HG03571 (cell line): Measurements from ENCODE around the gene ZP3.
"Not testable (repeated sequence)": the region's sequence is repeated elsewhere in the genome, so short reads cannot be mapped to it uniquely, and the experiment has no call there.

Source experiments
- ATAC-seq: cut with Tn5 transposase; IDR thresholded peaks from one replicate; pipeline ENCODE4 v1.9.1; 2021; ENCODE audit not compliant: unreplicated experiment

ZP3 gene

DNA sequence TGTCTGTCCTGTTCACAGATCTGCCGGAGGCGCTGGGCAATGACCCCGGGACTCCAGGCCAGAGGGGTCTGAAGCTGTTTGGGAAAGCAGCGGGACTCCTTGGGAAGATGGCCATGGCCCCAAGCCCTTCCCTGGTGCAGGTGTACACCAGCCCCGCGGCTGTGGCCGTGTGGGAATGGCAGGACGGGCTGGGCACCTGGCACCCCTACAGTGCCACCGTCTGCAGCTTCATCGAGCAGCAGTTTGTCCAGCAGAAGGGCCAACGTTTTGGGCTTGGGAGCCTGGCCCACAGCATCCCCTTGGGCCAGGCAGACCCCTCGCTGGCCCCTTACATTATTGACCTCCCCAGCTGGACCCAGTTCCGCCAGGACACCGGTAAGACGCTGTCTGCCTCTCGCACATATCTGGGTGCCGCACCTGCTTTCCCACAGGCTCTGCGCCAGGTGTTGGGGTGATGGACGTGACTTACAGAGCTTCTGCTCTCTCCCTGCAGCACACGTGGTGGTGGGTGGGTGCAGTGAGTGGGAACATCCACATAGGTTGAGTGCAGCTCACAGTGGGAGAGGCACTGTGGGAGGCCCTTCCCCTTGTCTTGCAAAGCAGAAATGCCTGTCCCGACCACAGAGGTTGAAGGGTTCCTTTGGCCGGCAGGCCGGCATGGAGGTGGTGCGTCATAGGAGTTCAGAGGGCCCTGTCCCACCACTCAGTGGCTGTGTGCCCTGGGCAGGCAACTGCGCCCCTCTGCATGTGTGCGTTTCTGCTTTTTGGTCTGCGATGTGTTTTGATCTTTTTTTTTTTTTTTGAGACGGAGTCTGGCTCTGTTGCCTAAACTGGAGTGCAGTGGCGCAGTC lies 55.9 kb downstream of the ZP3 start:
- ATAC-seq: not testable (repeated sequence)

DNA sequence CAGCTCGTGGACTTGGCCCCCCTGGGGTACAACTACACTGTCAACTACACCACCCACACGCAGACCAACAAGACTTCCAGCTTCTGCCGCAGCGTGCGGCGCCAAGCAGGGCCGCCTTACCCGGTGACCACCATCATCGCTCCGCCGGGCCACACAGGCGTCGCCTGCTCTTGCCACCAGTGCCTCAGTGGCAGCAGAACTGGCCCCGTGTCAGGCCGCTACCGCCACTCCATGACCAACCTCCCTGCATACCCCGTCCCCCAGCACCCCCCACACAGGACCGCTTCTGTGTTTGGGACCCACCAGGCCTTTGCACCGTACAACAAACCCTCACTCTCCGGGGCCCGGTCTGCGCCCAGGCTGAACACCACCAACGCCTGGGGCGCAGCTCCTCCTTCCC lies 57.9 kb downstream of the ZP3 start:
- ATAC-seq: not testable (repeated sequence)

DNA sequence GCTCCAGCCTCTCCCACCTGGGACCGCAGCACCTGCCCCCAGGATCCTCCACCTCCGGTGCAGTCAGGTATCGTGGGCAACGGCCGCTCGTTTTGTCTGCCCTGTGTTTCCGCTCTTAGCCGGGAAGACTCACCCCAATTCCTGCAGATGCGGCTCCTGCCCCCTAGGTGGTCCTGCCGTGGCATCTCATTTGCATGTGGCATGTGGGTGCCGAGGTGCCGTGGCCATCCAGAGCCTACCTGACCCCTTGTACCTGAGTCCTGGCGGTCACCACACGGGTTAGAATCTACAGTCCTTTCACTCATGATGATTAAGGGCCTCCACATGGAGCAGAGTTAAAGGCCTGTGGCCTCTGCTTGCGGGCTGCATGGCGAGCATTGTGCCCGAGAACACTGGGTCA lies 58.3 kb downstream of the ZP3 start:
- not testable (repeated sequence) for ATAC-seq

DNA sequence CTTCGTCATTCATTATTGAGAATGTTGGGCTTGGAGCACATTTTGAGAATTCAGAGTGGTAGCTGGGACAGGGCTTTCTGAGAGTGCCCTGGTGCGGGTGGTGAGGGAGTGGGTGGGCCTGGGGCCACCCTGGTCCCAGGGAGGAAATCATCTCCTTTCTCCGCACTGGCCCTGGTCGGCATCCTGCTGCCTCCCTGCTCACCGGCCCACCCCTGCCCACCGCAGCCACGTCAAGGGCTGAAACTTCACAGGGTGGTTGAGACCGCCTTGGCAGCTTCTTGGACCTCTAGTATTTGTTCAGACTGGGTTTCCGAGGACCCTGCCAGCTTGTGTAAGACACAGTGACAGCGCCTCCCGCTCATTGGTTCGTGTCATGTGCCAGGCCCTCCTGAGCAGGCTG lies 59.7 kb downstream of the ZP3 start:
- not testable (repeated sequence) for ATAC-seq

DNA sequence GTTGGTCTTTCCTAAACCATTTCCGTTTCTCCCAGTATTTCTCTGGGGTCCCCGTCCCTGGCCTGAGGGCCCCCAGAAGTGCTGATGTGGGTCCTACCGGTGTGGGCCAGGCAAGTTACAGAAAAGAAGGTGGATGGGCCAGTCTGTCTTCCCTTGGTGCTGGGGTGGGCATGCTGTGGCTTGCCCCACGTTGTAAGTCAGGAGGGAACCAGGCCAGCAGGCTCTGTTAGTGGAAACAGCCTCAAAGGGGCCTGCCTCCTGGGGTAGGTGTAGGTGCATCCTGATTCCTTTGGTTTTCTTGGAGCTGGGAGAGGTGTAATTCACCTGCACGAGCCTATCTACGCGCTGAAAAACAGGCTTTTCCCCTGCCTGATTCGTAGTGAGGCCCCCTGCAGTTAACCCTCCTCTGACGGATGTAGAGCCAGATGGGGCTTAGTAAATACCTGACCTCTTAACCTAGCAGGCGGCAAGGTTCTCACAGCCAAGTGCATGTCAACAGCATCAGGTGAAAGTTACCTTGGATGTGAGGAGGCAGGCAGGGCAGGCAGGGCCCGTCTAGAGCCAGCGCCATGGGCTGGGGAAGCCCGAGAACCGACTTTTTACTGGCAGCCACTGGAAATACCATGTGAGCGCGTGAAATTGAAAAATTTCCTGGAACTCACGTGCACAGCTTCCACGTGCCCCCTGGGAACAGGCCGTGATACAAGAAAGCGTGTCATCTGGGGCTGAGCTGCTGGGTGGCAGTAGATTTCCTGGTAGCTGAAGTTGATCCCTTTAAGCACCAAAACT lies 61.3 kb downstream of the ZP3 start:
- peak; percentile 1 for ATAC-seq

- ATAC-seq: peak; percentile 99
These were observed 61.9 kb downstream of the ZP3 start for GRCh38 chr7:76486618-76487017.

GRCh38 chr7:76487969-76488368 lies 63.2 kb downstream of the ZP3 start:
- not testable (repeated sequence) for ATAC-seq
